Nephron progenitor cell (in vitro differentiated cells): ENCODE data around the gene CTNNA2.

Experiments
- DNase-seq: peaks from one replicate; pipeline ENCODE4 v3.0.0; 2021
- H3K27ac Mint-ChIP-seq: 2 replicates; pipeline ENCODE4 v1.8.0; 2021; ENCODE audit warnings: mild to moderate bottlenecking, moderate library complexity, mixed read lengths
- H3K27me3 Mint-ChIP-seq: 2 replicates; pipeline ENCODE4 v1.8.0; 2021; ENCODE audit warnings: mild to moderate bottlenecking, low read depth, mixed read lengths; ENCODE audit not compliant: poor library complexity
- H3K36me3 Mint-ChIP-seq: 2 replicates; pipeline ENCODE4 v1.8.0; 2021; ENCODE audit warnings: low read depth, mixed read lengths
- H3K4me1 Mint-ChIP-seq: 2 replicates; pipeline ENCODE4 v1.8.0; 2021; ENCODE audit warnings: mixed read lengths
- H3K4me3 Mint-ChIP-seq: 2 replicates; pipeline ENCODE4 v1.8.0; 2021; ENCODE audit warnings: mild to moderate bottlenecking, moderate library complexity, mixed read lengths
- H3K9me3 Mint-ChIP-seq: 2 replicates; pipeline ENCODE4 v1.8.0; 2021; ENCODE audit warnings: mild to moderate bottlenecking, moderate library complexity, mixed read lengths
- TF ChIP-seq, protein P1 (sequence below): fragments of 200-600 bp; sonication (generic); IDR thresholded peaks from 2 replicates; pipeline ENCODE4 v1.5.0; 2021; ENCODE audit warnings: antibody characterized with exemption

CTNNA2 gene

GRCh38 chr2:79831961-79832360 is 319.1 kb downstream of the CTNNA2 start:
- Mint-ChIP-seq H3K4me1 (peaks cover 37% of the 10 kb centered on the region), H3K36me3 (no peaks in the 10 kb centered on the region), H3K4me3 (no peak overlapping the region), H3K27ac (peak overlapping the region; percentile 83), H3K9me3 (no peaks in the 10 kb centered on the region), H3K27me3 (no peaks in the 10 kb centered on the region)
- no peak for DNase-seq
- TF ChIP-seq, protein P1, sequence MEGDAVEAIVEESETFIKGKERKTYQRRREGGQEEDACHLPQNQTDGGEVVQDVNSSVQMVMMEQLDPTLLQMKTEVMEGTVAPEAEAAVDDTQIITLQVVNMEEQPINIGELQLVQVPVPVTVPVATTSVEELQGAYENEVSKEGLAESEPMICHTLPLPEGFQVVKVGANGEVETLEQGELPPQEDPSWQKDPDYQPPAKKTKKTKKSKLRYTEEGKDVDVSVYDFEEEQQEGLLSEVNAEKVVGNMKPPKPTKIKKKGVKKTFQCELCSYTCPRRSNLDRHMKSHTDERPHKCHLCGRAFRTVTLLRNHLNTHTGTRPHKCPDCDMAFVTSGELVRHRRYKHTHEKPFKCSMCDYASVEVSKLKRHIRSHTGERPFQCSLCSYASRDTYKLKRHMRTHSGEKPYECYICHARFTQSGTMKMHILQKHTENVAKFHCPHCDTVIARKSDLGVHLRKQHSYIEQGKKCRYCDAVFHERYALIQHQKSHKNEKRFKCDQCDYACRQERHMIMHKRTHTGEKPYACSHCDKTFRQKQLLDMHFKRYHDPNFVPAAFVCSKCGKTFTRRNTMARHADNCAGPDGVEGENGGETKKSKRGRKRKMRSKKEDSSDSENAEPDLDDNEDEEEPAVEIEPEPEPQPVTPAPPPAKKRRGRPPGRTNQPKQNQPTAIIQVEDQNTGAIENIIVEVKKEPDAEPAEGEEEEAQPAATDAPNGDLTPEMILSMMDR, result no peak

DNA sequence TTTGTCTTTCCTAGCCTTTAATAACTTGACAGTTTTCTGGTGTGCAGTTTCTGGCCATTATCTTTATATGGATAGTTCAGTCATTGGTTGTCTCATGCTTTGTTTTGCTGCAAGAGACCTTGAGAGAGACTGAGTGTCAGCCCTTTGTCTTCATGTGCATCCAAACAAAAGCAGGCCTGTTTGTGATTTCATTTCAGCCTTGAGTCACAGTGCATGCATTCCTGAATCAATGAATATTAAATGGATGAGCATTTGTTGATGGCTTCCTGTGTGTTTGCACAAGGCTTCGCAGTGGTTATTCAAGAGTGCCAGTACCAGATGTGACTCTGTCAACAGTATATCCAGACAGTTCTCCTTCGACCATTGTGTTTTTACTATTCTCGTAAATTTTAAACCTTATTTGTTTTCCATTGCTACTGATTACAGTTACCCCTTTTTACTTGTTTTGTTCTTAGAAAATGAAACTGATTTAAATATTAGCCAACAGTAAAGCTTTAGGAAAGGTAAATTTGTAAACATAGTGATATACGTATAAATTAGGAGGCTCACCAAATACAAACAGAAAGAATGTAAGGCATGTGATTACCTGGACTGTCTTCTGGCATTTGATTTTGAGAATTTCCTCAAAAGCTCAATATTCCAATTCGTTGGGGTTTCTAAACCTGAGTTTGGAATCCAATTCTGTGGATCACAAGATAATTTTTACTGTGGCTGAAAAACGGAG is 319.8 kb downstream of the CTNNA2 start:
- no peaks in the 10 kb centered on the region for H3K36me3 Mint-ChIP-seq
- no peak overlapping the region for H3K4me3 Mint-ChIP-seq
- no peak overlapping the region for H3K27ac Mint-ChIP-seq
- no peak for DNase-seq
- H3K9me3 Mint-ChIP-seq, result no peaks in the 10 kb centered on the region
- H3K27me3 Mint-ChIP-seq, result no peaks in the 10 kb centered on the region
- TF ChIP-seq, protein P1, result no peak
- H3K4me1 Mint-ChIP-seq, result peaks cover 37% of the 10 kb centered on the region

DNA sequence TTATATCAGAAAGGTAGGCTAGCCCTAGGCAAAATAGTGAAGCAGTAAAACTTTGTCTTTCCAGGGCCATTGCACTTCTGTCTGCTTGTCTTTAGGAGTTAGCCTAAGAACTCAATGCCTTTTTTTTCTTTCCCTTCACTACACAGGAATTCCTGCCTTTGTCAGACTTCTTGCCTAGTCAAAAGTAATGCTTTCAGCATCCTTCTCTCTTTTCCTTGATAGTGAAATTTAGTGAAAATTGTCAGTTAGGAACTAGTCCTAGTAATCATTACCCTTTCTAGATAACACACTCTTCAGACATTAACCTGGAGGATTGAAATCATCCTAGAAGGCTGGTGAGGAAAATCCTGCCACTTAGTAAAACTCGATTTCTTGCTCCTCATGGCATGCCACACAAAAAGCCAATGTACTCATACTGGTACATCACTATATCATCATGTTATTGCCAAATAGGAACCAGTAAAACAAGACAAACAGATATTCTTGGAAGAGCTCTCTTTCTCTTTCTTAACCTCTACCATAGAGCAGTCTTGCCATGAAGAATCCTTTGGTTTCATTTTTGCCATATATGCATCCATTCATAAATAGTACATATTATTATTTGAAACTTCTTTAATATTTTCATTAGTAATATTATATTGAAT is 320.5 kb downstream of the CTNNA2 start:
- TF ChIP-seq, protein P1, result no peak
- Mint-ChIP-seq H3K9me3 (peaks cover under 1% of the 10 kb centered on the region), H3K27ac (no peak overlapping the region), H3K4me3 (no peak overlapping the region), H3K36me3 (no peaks in the 10 kb centered on the region), H3K27me3 (no peaks in the 10 kb centered on the region), H3K4me1 (peaks cover 37% of the 10 kb centered on the region)
- DNase-seq, result no peak

DNA sequence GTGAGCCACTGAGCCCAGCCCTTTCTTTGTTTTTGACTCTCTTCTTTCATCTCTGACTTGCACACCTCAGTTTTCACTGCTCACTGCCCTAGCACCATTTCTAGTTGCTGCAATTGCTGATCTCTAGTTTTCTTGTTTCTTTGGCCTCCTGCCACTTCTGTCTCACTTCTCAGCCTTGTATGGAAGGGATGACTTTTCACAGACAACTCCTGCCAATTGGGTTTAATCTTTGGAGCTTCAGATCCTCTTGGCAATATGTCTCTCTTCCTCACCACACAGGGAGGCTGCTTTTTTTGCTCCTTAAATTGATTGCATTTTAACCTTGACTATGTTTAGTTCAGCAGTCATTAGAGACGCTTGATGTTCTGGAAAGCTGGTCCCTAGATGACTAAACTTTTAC is 323.1 kb downstream of the CTNNA2 start:
- no peak for DNase-seq
- no peaks in the 10 kb centered on the region for H3K36me3 Mint-ChIP-seq
- peaks cover 26% of the 10 kb centered on the region for H3K4me1 Mint-ChIP-seq
- peaks cover 10% of the 10 kb centered on the region for H3K9me3 Mint-ChIP-seq
- no peak overlapping the region for H3K27ac Mint-ChIP-seq
- H3K27me3 Mint-ChIP-seq, result no peaks in the 10 kb centered on the region
- TF ChIP-seq, protein P1, result no peak
- no peak overlapping the region for H3K4me3 Mint-ChIP-seq

GRCh38 chr2:79844011-79844410 is 331.2 kb downstream of the CTNNA2 start:
- H3K36me3 Mint-ChIP-seq, result no peaks in the 10 kb centered on the region
- H3K9me3 Mint-ChIP-seq, result peaks cover 8% of the 10 kb centered on the region
- no peak for DNase-seq
- TF ChIP-seq, protein P1, result no peak
- H3K4me3 Mint-ChIP-seq, result no peak overlapping the region
- no peak overlapping the region for H3K27ac Mint-ChIP-seq
- no peaks in the 10 kb centered on the region for H3K4me1 Mint-ChIP-seq
- peaks cover 3% of the 10 kb centered on the region for H3K27me3 Mint-ChIP-seq

- Mint-ChIP-seq H3K9me3 (no peaks in the 10 kb centered on the region), H3K4me3 (no peak overlapping the region), H3K27ac (no peak overlapping the region), H3K36me3 (no peaks in the 10 kb centered on the region), H3K4me1 (no peaks in the 10 kb centered on the region), H3K27me3 (peaks cover 3% of the 10 kb centered on the region)
- TF ChIP-seq, protein P1, result no peak
- DNase-seq, result no peak
Measured at GRCh38 chr2:79846878-79847277, 334.0 kb downstream of the CTNNA2 start.
